Pulmonary artery endothelial cell (primary cell): ENCODE results near the gene CDHR2. TPM values are rescaled to one million over a fixed set of nuclear protein-coding genes. Genes with fewer than 3 reads are reported as not detected.
A peak's percentile ranks its signal among the peaks of the same experiment; 100 is the strongest.
"Not testable (repeated sequence)": the region's sequence is repeated elsewhere in the genome, so short reads cannot be mapped to it uniquely, and the experiment has no call there.

Experiments used
- DNase-seq: peaks from one replicate; pipeline ENCODE4 v3.0.0-alpha.2; 2011; ENCODE audit warnings: low read depth, low spot score
- total RNA-seq: library from RNA; depleted of rRNA; stranded (reverse); fragments of >200 nt; gene quantifications from 2 replicates; pipeline ENCODE4 v1.2.3, GENCODE V29; 2014

The CDHR2 gene
- total RNA-seq, 1 donor from 2014 or later, result not detected

DNA sequence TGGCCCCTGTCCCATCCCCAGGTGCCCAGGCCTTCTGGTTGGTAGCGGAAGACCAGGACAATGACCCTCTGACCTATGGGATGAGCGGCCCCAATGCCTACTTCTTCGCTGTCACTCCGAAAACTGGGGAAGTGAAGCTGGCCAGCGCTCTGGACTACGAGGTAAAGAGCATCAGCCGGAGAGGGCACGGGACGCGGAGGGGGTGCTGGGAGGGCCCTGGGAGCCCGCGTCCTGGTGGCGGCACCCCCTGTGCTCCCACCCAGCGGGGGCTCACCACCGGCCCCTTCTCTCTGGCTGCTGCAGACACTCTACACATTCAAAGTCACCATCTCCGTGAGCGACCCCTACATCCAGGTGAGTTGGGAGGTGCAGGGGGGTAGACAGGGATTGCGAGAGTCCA is 19.5 kb downstream of the CDHR2 start:
- DNase-seq, result no peak

DNA sequence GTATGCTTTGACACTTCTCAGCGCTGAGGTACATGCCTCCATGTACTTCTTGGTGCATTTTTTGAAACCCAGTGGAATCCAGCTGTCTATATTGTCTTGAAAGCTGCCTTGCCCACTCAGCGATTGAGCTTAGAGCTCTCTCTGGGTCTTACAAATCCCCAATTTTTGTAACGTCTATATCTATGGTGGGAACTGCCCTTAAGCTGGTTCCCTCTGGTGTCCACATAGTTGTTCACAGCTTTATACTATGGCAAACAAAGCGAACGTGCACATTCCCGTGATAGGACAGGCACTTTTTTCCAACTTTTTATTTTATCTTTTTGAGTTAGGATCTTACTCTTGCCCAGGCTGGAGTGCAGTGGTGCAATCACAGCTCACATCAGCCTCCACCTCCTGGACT is 20.9 kb downstream of the CDHR2 start:
- no peak for DNase-seq

DNA sequence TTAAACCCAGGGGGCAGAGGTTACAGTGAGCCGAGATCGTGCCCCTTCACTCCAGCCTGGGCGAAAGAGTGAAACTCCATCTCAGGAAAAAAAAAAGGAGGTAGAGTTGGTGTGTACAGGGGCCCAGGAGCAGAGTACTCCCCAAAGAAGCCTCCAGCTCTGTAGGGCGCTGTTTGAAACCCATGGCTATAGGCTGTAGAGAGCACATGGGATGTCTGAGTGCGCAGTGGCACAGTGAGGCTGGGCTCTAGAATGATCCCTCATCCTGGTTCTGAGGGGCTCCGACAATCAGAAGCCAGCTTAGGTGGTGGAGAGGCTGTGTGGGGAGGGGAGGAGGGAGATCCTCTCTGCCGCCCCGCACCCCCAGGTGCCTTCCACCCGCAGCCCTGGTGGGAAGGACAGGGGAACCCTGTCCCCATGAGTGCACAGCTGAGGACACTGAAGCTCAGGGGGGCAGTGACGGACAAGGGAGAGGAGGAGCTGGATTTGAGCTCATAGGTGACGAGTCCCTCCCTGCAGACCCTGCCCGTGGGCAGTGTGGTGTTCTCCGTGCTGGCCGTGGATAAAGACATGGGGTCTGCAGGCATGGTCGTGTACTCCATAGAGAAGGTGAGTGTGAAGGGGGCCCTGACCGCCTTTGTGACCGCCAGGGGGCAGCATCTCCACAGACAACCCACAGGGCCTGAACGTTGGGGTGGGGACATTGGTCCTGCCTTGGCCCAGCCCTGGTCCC is 24.6 kb downstream of the CDHR2 start:
- no peak for DNase-seq

DNA sequence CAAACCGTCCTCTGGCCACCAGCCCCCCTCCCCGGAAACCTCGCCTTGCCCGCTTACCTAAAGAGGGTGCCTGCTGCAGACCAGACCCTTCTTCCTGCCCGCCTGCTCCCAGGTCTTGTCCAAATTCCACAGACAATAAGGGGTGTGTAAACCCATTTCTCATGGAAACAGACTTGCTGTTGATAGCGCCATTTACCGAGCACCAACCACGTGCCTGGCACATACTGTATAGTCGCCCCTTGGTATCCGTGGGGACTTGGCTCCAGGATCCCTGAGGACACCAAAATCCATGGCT is 25.1 kb downstream of the CDHR2 start:
- no peak for DNase-seq

DNA sequence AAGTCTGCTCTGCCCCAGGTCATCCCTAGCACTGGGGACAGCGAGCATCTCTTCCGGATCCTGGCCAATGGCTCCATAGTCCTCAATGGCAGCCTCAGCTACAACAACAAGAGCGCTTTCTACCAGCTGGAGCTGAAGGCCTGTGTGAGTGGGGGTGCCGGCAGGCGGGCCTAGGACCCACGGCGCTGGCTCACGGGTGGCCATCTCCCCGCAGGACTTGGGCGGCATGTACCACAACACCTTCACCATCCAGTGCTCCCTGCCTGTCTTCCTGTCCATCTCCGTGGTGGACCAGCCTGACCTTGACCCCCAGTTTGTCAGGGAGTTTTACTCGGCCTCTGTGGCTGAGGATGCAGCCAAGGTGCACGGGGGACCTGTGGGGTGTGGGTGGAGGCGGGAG is 25.9 kb downstream of the CDHR2 start:
- DNase-seq, result no peak

DNA sequence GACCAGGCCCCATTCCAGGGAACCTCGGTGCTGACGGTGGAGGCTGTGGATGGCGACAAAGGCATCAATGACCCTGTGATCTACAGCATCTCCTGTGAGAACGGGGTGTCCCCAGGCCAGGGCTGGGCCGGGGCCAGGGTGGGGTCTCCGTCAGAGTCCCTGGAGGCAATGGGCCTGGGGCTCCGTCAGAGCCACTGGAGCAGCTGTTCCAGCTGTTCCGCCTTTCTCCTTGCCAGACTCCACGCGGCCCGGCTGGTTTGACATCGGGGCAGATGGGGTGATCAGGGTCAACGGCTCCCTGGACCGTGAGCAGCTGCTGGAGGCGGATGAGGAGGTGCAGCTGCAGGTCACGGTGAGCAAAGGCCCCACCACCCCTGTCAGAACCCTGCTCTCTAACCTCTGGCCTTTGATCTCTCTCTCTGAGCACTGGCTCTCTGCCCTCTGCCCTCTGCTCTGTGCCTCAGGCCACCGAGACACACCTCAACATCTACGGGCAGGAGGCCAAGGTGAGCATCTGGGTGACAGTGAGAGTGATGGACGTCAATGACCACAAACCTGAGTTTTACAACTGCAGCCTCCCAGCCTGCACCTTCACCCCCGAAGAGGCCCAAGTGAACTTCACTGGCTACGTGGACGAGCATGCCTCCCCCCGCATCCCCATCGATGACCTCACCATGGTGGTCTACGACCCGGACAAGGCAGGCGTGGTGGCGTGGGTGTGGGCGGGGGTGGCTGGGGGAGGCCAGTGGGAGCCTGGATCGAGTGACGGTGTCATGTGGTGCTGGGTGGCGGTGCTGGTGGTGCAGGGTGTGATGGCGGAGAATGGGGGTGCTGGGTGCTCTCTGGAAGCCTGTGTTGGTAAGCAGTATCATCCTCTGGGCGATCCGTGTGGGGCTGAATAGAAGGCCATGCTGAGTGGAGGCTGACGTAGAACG is 26.6 kb downstream of the CDHR2 start:
- DNase-seq, result no peak

DNA sequence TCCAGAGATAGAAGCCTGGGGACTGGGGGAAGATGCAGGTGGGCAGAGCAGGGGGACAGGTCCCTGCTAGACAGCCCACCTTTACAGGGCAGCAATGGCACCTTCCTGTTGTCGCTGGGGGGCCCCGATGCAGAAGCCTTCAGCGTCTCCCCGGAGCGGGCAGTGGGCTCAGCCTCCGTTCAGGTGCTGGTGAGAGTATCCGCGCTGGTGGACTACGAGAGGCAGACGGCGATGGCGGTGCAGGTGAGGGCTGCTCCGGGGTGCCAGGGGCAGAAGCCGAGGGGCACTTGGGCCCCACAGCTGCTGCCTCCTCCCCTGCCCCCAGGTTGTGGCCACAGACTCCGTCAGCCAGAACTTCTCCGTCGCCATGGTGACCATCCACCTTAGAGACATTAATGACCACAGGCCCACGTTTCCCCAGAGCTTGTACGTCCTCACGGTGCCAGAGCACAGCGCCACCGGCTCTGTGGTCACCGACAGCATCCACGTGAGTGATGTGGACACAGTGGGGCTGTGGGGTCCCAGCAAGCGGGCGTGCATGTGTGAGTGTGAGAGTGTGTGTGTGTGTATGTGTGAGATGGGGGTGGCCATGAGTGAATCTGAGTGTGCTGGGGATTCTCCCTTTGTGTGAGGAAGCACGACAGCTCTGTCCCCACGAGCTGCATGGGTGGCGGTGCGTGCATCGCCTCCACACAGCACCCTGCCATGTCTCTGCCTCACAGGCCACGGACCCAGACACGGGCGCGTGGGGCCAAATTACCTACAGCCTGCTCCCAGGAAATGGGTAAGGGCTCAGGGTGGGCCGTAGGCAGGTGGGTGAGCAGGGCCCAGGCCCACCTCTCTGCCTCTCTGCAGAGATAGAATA is 28.4 kb downstream of the CDHR2 start:
- DNase-seq, result no peak

DNA sequence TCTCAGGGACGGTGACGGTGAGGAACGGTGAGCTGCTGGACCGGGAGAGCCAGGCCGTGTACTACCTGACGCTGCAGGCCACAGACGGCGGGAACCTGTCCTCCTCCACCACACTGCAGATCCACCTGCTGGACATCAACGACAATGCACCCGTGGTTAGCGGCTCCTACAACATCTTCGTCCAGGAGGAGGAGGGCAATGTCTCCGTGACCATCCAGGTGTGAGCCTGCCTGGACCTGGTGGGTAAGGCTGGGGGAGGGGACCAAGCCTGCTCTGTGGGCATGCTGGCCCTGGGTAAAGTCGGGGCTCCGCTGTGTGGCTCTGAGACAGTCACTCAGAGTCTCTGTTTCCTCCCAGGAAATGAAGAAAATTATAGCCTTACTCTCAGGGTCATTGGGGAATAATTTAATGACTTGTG is 29.3 kb downstream of the CDHR2 start:
- DNase-seq, result peak; percentile 17

DNA sequence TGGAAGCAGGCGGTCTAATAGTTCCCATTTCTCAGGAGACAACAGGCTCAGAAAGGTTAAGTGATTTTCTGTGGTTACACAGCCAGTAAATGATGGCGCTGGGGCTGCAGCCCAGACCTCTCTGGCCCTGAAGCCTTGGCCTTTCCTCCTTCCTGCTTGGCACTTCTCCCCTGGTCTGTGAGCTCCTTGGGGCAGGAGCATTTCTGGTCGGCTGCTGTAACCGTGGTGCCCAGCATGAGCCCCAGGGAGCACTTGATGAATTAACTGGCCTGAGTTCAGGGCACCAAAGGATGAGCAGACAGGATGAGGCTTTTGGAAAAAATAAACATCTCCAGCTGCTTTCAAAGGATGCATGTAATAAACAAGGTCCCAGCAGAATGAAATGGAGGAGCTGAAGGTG is 30.2 kb downstream of the CDHR2 start:
- no peak for DNase-seq

DNA sequence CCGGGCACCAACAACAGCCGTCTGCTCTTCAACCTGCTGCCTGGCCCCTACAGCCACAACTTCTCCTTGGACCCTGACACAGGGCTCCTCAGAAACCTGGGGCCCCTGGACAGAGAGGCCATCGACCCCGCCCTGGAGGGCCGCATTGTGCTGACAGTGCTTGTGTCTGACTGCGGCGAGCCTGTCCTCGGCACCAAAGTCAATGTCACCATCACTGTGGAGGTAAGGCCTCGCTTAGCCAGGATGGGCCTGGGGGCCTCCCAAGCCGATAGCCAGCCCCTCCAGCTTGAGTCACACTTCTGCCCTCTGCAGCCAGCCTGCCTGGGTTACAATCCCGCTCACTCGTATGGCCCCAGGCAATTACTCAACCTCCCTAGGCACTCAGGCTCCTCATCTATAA is 32.2 kb downstream of the CDHR2 start:
- no peak for DNase-seq

DNA sequence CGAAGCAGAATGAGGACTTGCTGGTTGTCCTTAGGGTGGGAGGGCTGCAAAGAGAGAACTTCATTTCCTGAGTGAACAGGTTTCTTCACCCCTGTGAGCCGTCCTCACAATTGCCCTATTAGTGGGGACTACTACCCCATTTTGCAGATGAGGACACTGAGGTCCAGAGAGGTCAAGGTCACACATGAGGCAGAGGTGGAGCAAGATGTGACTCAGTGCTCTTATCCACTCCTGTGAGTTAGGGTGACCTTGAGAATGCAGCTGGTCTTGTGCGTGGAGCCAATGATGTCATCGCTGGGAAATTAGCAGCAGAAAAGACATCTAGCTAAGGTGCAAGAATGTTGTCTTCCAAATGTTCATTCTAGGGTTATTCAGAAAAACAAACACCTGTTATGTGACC is 33.9 kb downstream of the CDHR2 start:
- no peak for DNase-seq

DNA sequence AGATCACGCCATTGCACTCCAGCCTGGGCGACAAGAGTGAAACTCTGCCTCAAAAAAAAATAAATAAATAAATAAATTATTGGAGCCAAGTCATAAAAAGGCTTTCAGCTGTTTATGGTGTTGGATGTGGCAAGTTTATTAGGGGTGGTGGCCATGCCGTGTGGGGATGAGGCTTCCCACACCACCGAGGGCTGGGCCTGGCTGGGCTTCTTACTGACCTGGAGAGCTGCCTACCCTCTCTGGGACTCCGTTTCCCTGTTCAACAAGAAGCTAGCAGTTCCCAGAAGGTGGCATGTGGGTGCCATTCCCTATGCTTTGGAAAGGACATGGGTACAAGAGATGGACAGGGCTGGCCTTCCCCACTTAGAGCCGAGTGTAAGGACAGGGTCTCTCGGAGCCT is 38.3 kb downstream of the CDHR2 start:
- DNase-seq, result no peak

DNA sequence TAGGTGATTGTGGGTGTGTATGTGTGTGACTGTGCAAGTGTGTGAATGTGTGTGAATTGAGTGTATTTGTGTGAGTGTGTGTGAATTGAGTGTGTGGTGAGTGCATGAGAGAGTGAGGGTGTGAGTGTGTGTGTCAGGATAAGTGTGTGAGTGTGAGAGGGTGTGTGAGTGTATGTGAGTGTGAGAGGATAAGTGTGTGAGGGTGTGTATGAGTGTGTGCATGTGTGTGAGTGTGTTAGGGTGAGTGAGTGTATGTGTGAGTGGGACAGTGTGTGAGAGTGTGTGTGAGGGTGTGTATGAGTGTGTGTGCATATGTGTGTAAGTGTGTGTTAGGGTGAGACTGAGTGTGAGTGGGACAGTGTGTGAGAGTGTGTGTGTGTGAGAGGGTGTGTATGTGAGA is 39.2 kb downstream of the CDHR2 start:
- DNase-seq, result no peak

DNA sequence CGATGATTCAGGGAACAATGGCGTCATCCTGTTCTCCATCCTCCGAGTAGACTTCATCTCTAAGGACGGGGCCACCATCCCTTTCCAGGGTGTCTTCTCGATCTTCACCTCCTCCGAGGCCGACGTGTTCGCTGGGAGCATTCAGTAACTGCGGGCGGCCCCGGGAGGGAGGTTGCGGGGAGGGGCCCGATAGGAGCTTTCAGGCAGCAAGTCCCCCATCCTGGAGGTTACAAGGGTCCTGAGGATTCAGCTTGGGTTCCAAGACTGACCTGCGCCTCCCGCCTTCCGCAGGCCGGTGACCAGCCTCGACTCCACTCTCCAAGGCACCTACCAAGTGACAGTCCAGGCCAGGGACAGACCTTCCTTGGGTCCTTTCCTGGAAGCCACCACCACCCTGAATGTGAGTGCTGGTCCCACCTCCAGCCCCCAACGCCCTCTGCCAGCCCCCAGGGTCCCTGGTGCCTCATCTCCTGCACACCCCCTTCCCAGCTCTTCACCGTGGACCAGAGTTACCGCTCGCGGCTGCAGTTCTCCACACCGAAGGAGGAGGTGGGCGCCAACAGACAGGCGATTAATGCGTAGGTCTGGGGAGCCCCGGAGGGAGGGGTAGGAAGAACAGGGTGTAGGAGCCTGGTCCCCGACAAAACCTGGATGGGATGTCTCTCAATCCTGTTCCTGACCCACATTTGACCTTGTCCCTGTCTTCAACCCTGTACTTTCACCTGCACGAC is 40.1 kb downstream of the CDHR2 start:
- DNase-seq, result no peak

DNA sequence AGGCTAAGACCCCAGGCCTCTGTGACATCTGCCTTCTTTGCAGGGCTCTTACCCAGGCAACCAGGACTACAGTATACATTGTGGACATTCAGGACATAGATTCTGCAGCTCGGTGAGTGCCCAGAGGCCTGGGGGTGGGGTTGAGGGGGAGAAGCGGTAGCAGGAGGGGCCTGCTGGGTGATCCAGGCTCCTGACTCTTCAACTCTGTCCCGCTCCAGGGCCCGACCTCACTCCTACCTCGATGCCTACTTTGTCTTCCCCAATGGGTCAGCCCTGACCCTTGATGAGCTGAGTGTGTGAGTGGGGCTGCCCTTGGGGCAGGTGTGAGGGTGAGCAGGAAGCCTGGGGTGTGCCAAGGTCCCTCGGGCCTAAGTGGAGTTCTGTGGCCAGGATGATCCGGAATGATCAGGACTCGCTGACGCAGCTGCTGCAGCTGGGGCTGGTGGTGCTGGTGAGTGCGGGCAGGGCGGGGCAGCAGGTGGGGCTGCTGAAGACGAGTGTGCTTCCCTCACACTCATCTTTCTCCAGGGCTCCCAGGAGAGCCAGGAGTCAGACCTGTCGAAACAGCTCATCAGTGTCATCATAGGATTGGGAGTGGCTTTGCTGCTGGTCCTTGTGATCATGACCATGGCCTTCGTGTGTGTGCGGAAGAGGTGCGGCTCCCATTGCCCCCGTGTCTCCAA is 41.0 kb downstream of the CDHR2 start:
- DNase-seq, result no peak

DNA sequence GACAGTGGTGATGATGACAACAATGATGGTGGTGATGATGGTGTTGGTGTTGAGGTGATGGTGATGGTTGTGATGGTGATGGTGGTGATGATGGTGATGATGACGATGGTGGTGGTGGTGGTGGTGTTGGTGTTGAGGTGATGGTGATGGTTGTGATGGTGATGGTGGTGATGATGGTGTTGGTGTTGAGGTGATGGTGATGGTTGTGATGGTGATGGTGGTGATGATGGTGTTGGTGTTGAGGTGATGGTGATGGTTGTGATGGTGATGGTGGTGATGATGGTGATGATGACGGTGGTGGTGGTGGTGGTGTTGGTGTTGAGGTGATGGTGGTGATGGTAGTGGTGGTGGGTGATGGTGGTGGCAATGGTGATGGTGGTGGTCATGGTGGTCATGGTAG is 42.5 kb downstream of the CDHR2 start:
- not testable (repeated sequence) for DNase-seq

DNA sequence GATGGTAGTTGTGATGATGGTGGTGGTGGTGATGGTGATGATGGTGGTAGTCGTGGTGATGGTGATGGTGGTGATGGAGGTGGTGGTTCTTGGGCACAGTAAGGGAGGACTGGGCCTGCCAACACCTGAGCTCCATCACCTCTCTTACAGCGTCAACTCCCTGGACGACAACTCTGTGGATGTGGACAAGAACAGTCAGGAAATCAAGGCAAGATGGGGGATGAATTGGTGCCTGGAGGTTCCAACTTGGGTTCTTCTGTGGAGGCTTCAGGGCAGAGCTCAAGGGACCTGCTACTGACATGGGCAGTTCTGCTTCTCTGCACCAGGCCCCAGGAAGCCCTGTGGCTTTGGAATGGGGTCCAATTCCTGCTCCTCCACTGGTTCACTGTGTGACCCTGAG is 43.4 kb downstream of the CDHR2 start:
- DNase-seq, result no peak

DNA sequence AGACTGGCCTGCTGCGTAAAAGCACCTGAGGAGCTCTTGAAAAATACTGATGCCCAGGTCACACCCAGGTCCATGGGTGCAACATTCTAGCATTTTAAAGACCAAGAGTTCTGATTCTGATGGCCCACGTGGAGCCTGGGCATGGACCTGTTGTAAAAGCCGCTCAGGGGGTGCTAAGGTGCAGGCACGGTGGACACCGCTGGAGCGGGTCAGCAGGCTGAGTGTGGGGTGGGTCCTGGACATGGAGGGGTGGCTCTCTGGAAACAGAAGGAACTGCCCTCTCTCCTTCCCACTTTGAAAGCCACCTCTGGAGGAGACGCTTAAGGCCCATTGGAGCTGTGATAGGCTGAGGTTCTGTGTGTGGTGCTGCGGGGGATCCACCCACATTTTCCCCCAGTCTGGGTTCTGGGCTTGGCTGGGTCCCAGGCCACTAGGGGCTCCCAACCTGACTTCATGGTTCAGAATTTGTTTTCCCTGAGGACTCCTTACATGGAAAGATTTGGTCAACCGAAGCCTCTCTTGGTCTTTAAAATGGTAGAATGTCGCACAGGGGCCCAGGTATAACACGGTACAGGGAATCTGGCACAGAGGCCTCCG is 44.2 kb downstream of the CDHR2 start:
- DNase-seq, result no peak

DNA sequence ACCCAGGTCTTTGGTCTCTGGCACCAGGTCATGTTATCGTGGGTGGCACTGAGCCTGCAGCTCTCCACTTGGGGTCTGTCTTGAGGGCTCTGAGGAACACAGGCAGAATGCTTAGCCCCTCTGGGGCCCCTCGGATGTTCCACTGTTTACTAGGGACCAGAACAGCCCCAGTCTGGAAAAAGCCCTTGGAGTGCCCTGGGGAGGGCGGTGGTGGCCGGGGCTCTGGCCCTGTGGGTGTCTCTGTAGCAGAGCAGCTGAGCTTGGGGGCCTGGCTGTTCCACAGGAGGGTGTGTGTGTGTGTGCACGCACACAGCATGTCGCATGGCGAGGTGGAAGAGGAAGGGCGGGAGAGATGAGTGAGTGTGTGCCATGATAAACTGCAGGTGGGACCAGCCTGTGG is 45.4 kb downstream of the CDHR2 start:
- DNase-seq, result no peak

DNA sequence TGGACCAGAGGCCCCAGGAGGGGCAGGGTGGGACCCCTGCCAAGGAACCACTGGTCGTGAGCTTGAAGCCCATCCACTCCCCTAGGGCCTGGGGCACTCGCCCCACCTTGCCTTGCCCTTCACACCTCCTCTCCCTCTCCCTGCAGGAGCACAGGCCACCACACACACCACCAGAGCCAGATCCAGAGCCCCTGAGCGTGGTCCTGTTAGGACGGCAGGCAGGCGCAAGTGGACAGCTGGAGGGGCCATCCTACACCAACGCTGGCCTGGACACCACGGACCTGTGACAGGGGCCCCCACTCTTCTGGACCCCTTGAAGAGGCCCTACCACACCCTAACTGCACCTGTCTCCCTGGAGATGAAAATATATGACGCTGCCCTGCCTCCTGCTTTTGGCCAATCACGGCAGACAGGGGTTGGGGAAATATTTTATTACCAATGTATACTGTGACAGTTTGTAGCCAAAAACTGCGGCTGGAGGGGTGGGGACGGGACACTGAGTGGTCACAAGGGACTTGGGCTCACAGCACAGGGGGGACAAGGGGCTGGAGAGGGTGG is 46.3 kb downstream of the CDHR2 start:
- no peak for DNase-seq
